H9 (cell line): ENCODE data around the gene SERPINB5. TPM values are rescaled to one million over a fixed set of nuclear protein-coding genes. Genes with fewer than 3 reads are reported as not detected.

Experiments used
- DNase-seq: peaks from one replicate; pipeline ENCODE4 v3.0.0-alpha.2; 2017
- H2AFZ ChIP-seq: one replicate; pipeline ENCODE4 v1.6.1; 2013; ENCODE audit warnings: mild to moderate bottlenecking, low read length, control low read depth, moderate library complexity
- H2AK5ac ChIP-seq: 2 replicates; pipeline ENCODE4 v1.6.1; 2013; ENCODE audit warnings: low read length, control low read depth, mixed read lengths; ENCODE audit not compliant: insufficient read length
- H2BK120ac ChIP-seq: one replicate; pipeline ENCODE4 v1.6.1; 2013; ENCODE audit warnings: low read depth, mild to moderate bottlenecking, low read length, control low read depth, inconsistent platforms; ENCODE audit not compliant: poor library complexity, severe bottlenecking
- H2BK12ac ChIP-seq: 2 replicates; pipeline ENCODE4 v1.6.1; 2013; ENCODE audit warnings: low read length, control low read depth, mixed read lengths, low read depth; ENCODE audit not compliant: insufficient read length
- H2BK15ac ChIP-seq: 2 replicates; pipeline ENCODE4 v1.6.1; 2013; ENCODE audit warnings: low read depth, low read length, control low read depth
- H2BK20ac ChIP-seq: one replicate; pipeline ENCODE4 v1.6.1; 2013; ENCODE audit warnings: low read depth, mild to moderate bottlenecking, low read length, control low read depth, inconsistent platforms; ENCODE audit not compliant: poor library complexity, severe bottlenecking
- H2BK5ac ChIP-seq: 2 replicates; pipeline ENCODE4 v1.6.1; 2013; ENCODE audit warnings: low read length, control low read depth, mixed read lengths; ENCODE audit not compliant: insufficient read length
- H3K14ac ChIP-seq: 2 replicates; pipeline ENCODE4 v1.6.1; 2013; ENCODE audit warnings: low read length, control low read depth; ENCODE audit not compliant: insufficient read depth
- H3K18ac ChIP-seq: 2 replicates; pipeline ENCODE4 v1.6.1; 2013; ENCODE audit warnings: low read depth, mild to moderate bottlenecking, mixed read lengths, low read length, control low read depth; ENCODE audit not compliant: insufficient read length
- H3K23ac ChIP-seq: 2 replicates; pipeline ENCODE4 v1.6.1; 2013; ENCODE audit warnings: low read length, control low read depth, mixed read lengths, low read depth; ENCODE audit not compliant: insufficient read length
- H3K23me2 ChIP-seq: 2 replicates; pipeline ENCODE4 v1.6.1; 2013; ENCODE audit warnings: low read depth, mild to moderate bottlenecking, mixed read lengths, low read length, control low read depth; ENCODE audit not compliant: insufficient read length, poor library complexity, severe bottlenecking
- H3K27ac ChIP-seq: 2 replicates; pipeline ENCODE4 v1.5.1; 2013; ENCODE audit warnings: low read length, control low read depth, mixed read lengths, low read depth; ENCODE audit not compliant: insufficient read length
- H3K27me3 ChIP-seq: 2 replicates; pipeline ENCODE4 v1.6.1; 2013; ENCODE audit warnings: low read length, control low read depth, inconsistent platforms; ENCODE audit not compliant: insufficient read depth
- H3K4ac ChIP-seq: 2 replicates; pipeline ENCODE4 v1.6.1; 2013; ENCODE audit warnings: low read depth, mild to moderate bottlenecking, control low read depth, inconsistent platforms, low read length, moderate library complexity
- H3K4me1 ChIP-seq: 2 replicates; pipeline ENCODE4 v1.6.1; 2013; ENCODE audit warnings: low read length, control low read depth, inconsistent platforms; ENCODE audit not compliant: insufficient read depth
- H3K4me2 ChIP-seq: 2 replicates; pipeline ENCODE4 v1.6.1; 2013; ENCODE audit warnings: low read length, control low read depth, mixed read lengths; ENCODE audit not compliant: insufficient read length, insufficient read depth
- H3K56ac ChIP-seq: 2 replicates; pipeline ENCODE4 v1.6.1; 2013; ENCODE audit warnings: low read depth, mild to moderate bottlenecking, mixed read lengths, low read length, control low read depth; ENCODE audit not compliant: insufficient read length
- H3K79me1 ChIP-seq: 2 replicates; pipeline ENCODE4 v1.6.1; 2013; ENCODE audit warnings: low read depth, mild to moderate bottlenecking, moderate library complexity, low read length, control low read depth, inconsistent platforms; ENCODE audit not compliant: insufficient read depth, poor library complexity, severe bottlenecking
- H3K79me2 ChIP-seq: 2 replicates; pipeline ENCODE4 v1.6.1; 2013; ENCODE audit warnings: low read length, control low read depth, inconsistent platforms; ENCODE audit not compliant: insufficient read depth
- H3K9ac ChIP-seq: 2 replicates; pipeline ENCODE4 v1.6.1; 2013; ENCODE audit warnings: low read length, control low read depth, mixed read lengths; ENCODE audit not compliant: insufficient read length; ENCODE audit errors: extremely low read depth
- H3K9me3 ChIP-seq: one replicate; pipeline ENCODE4 v1.6.1; 2013; ENCODE audit warnings: low read depth, low read length, inconsistent platforms; ENCODE audit not compliant: control insufficient read depth
- H3T11ph ChIP-seq: one replicate; pipeline ENCODE4 v1.6.1; 2013; ENCODE audit warnings: mild to moderate bottlenecking, low read length, control low read depth, inconsistent platforms
- H4K20me1 ChIP-seq: one replicate; pipeline ENCODE4 v1.6.1; 2013; ENCODE audit not compliant: control insufficient read depth, insufficient read length, insufficient read depth
- H4K5ac ChIP-seq: 2 replicates; pipeline ENCODE4 v1.6.1; 2013; ENCODE audit warnings: low read depth, mild to moderate bottlenecking, mixed read lengths, low read length, control low read depth; ENCODE audit not compliant: insufficient read length
- H4K8ac ChIP-seq: replicated peaks from 2 replicates; pipeline ENCODE4 v1.6.1; 2013; ENCODE audit warnings: low read length, control low read depth, mixed read lengths, low read depth; ENCODE audit not compliant: insufficient read length
- H4K91ac ChIP-seq: 2 replicates; pipeline ENCODE4 v1.6.1; 2013; ENCODE audit warnings: low read depth, mild to moderate bottlenecking, moderate library complexity, mixed read lengths, low read length, control low read depth; ENCODE audit not compliant: insufficient read length
- H3K27ac Mint-ChIP-seq, 3 experiments: 2 replicates in 2 of 3; 3 replicates in 1 of 3; pipeline ENCODE4 v1.8.0; 2020 to 2021; ENCODE audit warnings: mixed read lengths in 3 of 3, mild to moderate bottlenecking in 1 of 3, moderate library complexity in 1 of 3
- H3K27me3 Mint-ChIP-seq: 2 replicates; pipeline ENCODE4 v1.8.0; 2021; ENCODE audit warnings: low read depth, mild to moderate bottlenecking, moderate library complexity, mixed read lengths
- H3K36me3 Mint-ChIP-seq, 3 experiments: 2 replicates in 2 of 3; 3 replicates in 1 of 3; pipeline ENCODE4 v1.8.0; 2020 to 2021; ENCODE audit warnings: low read depth in 3 of 3, mixed read lengths in 3 of 3; ENCODE audit not compliant: insufficient read depth in 1 of 3
- H3K4me1 Mint-ChIP-seq, 2 experiments: 2 replicates each; pipeline ENCODE4 v1.8.0; 2020; ENCODE audit warnings: mixed read lengths in 2 of 2
- H3K4me3 Mint-ChIP-seq, 2 experiments: 2 replicates in 1 of 2; 3 replicates in 1 of 2; pipeline ENCODE4 v1.8.0; 2020 to 2021; ENCODE audit warnings: mild to moderate bottlenecking in 2 of 2, mixed read lengths in 2 of 2, moderate library complexity in 1 of 2
- H3K9me3 Mint-ChIP-seq, 2 experiments: 2 replicates in 1 of 2; 3 replicates in 1 of 2; pipeline ENCODE4 v1.8.0; 2020; ENCODE audit warnings: mild to moderate bottlenecking in 2 of 2, mixed read lengths in 2 of 2, moderate library complexity in 1 of 2
- WGBS: extraction: QIAGEN DNeasy Blood & Tissue Kit; methylation state at CpG from one replicate; pipeline ENCODE4 v1.1.7; 2013; ENCODE audit warnings: missing lambda C conversion rate, low lambda C conversion rate, mixed read lengths; ENCODE audit not compliant: insufficient read length; ENCODE audit errors: extremely low coverage; 5-methylcytosine and 5-hydroxymethylcytosine counted together
- total RNA-seq: library from RNA; stranded (reverse); gene quantifications from 2 replicates; pipeline ENCODE4 v1.2.1, GENCODE V29; 2021
- TF ChIP-seq, protein P1 (sequence below): fragments of 200-600 bp; sonication (generic); conservative IDR thresholded peaks from 3 replicates; pipeline ENCODE4 v1.8.0; 2021; ENCODE audit warnings: antibody characterized with exemption, mild to moderate bottlenecking

Gene SERPINB5
- total RNA-seq, 1 experiment from 2014 or later: not detected

DNA sequence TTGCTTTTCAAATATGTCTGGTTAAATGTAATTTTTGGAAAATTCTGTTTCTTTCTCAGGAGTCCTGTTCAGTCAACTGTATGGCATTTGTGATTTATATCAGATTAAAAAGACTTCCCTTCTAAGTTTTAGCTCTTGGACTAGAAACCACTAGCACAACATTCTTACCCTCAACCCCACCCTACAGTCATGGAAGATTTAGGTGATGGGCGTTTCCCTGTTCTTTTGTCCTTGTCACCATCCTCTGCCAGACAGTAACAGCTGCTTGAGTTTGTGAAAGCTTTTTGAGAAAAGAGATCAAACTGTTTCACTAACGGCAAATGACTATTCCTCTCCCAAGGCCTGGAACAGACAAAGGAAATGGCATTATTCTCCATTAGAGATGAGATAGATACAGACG is 31.8 kb downstream of the SERPINB5 start:
- Histone ChIP-seq H2AFZ (no peak overlapping the region), H2BK120ac (no peak overlapping the region), H4K5ac (no peak overlapping the region), H2AK5ac (no peak overlapping the region), H2BK15ac (no peak overlapping the region), H3K4me2 (no peak overlapping the region), H3K9me3 (no peaks in the 10 kb centered on the region), H3K14ac (no peak overlapping the region), H3K23ac (no peak overlapping the region), H3K79me2 (no peaks in the 10 kb centered on the region), H4K8ac (no peak overlapping the region), H3K4me1 (peaks cover 2% of the 10 kb centered on the region; the same call in 1 of the 2 replicates), H3K4ac (no peak overlapping the region), H3T11ph (no peak overlapping the region), H2BK12ac (no peak overlapping the region), H3K79me1 (no peaks in the 10 kb centered on the region), H3K56ac (no peak overlapping the region), H2BK20ac (no peak overlapping the region), H3K27me3 (no peaks in the 10 kb centered on the region), H3K18ac (no peak overlapping the region), H3K9ac (no peak overlapping the region), H4K20me1 (no peaks in the 10 kb centered on the region), H3K27ac (no peak overlapping the region), H4K91ac (no peak overlapping the region), H3K23me2 (no peaks in the 10 kb centered on the region), H2BK5ac (no peak overlapping the region)
- WGBS: no CpG with 5 or more reads among the region's 3 CpGs
- H3K4me1 Mint-ChIP-seq: peaks cover 31 to 35% of the 10 kb centered on the region in 2 experiments
- TF ChIP-seq, protein P1, sequence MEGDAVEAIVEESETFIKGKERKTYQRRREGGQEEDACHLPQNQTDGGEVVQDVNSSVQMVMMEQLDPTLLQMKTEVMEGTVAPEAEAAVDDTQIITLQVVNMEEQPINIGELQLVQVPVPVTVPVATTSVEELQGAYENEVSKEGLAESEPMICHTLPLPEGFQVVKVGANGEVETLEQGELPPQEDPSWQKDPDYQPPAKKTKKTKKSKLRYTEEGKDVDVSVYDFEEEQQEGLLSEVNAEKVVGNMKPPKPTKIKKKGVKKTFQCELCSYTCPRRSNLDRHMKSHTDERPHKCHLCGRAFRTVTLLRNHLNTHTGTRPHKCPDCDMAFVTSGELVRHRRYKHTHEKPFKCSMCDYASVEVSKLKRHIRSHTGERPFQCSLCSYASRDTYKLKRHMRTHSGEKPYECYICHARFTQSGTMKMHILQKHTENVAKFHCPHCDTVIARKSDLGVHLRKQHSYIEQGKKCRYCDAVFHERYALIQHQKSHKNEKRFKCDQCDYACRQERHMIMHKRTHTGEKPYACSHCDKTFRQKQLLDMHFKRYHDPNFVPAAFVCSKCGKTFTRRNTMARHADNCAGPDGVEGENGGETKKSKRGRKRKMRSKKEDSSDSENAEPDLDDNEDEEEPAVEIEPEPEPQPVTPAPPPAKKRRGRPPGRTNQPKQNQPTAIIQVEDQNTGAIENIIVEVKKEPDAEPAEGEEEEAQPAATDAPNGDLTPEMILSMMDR: no peak
- no peak overlapping the region; a peak in 2 of 7 replicates for H3K27ac Mint-ChIP-seq
- H3K27me3 Mint-ChIP-seq: no peaks in the 10 kb centered on the region; the same call in 1 of the 2 replicates
- H3K4me3 Mint-ChIP-seq: no peak overlapping the region
- H3K9me3 Mint-ChIP-seq: no peaks in the 10 kb centered on the region
- no peak for DNase-seq
- H3K36me3 Mint-ChIP-seq: no peaks in the 10 kb centered on the region
